HG03469 (cell line): ENCODE data around the gene PLOD2.

Experiments used
- ATAC-seq: cut with Tn5 transposase; IDR thresholded peaks from one replicate; pipeline ENCODE4 v1.9.1; 2021; ENCODE audit warnings: mild to moderate bottlenecking, moderate library complexity, moderate number of reproducible peaks; ENCODE audit not compliant: unreplicated experiment

PLOD2 gene

GRCh38 chr3:146052056-146052790, 108.8 kb downstream of the PLOD2 start:
- no peak for ATAC-seq

GRCh38 chr3:146050691-146051090, 110.3 kb downstream of the PLOD2 start:
- ATAC-seq, result no peak

- ATAC-seq, result no peak
Observed at GRCh38 chr3:146047485-146047884, 113.5 kb downstream of the PLOD2 start.

GRCh38 chr3:146044046-146044445, 116.9 kb downstream of the PLOD2 start:
- ATAC-seq, result no peak

GRCh38 chr3:146040630-146041029, 120.4 kb downstream of the PLOD2 start:
- no peak for ATAC-seq

- ATAC-seq, result no peak
Observed at GRCh38 chr3:146037697-146038096, 123.3 kb downstream of the PLOD2 start.

- ATAC-seq, result no peak
Observed at GRCh38 chr3:146036281-146036680, 124.7 kb downstream of the PLOD2 start.

GRCh38 chr3:146035366-146035765, 125.6 kb downstream of the PLOD2 start:
- ATAC-seq, result no peak

GRCh38 chr3:146033950-146034349, 127.0 kb downstream of the PLOD2 start:
- ATAC-seq, result no peak

- ATAC-seq, result no peak
Observed at GRCh38 chr3:146026547-146026946, 134.4 kb downstream of the PLOD2 start.

GRCh38 chr3:146024260-146024659, 136.7 kb downstream of the PLOD2 start:
- ATAC-seq, result no peak

GRCh38 chr3:146020969-146021368, 140.0 kb downstream of the PLOD2 start:
- ATAC-seq, result no peak

- no peak for ATAC-seq
Observed at GRCh38 chr3:146019508-146019907, 141.5 kb downstream of the PLOD2 start.
